Left lung (tissue), 10 donors: ENCODE results near the gene KIRREL1. TPM values are rescaled to one million over a fixed set of nuclear protein-coding genes. Genes with fewer than 3 reads are reported as not detected.

Source experiments
- ATAC-seq: fragments of 200-7000 bp; cut with Tn5 transposase; one replicate; pipeline ENCODE4 v1.9.1; 2020; ENCODE audit warnings: moderate library complexity
- DNase-seq, 4 donors: peaks; one replicate each; pipeline ENCODE4 v3.0.0-alpha.2; 2013 to 2020
- H3K27ac ChIP-seq, 2 donors: fragments of 200-600 bp; sonication (generic) in 1 of 2; one replicate each; pipeline versions ENCODE4 v1.5.0 to v1.8.0; 2020 to 2021
- H3K27me3 ChIP-seq, 2 donors: fragments of 200-600 bp; sonication (generic) in 1 of 2; one replicate each; pipeline versions ENCODE4 v1.5.0 to v1.8.0; 2020 to 2021
- H3K36me3 ChIP-seq, 2 donors: fragments of 200-600 bp; sonication (generic) in 1 of 2; one replicate each; pipeline versions ENCODE4 v1.5.0 to v1.8.0; 2020 to 2021
- H3K4me1 ChIP-seq, 2 donors: fragments of 200-600 bp; one replicate each; pipeline ENCODE4 v1.8.0; 2021
- H3K4me3 ChIP-seq, 2 donors: fragments of 200-600 bp; sonication (generic) in 1 of 2; one replicate each; pipeline versions ENCODE4 v1.5.0 to v1.8.0; 2020 to 2021; ENCODE audit warnings: mild to moderate bottlenecking in 1 of 2
- H3K9me3 ChIP-seq, 2 donors: fragments of 200-600 bp; sonication (generic) in 1 of 2; one replicate each; pipeline versions ENCODE4 v1.5.0 to v1.8.0; 2020 to 2021
- CTCF ChIP-seq, 2 donors: fragments of 200-600 bp; sonication (generic) in 1 of 2; IDR thresholded peaks; one replicate each; pipeline versions ENCODE4 v1.5.0 to v1.8.0; 2021; ENCODE audit warnings: antibody characterized with exemption in 2 of 2
- intact Hi-C, 2 donors: fragments of 100-400 bp; cut with DNase I; formaldehyde crosslinking; loops; one replicate each; pipeline versions ENCODE4 v1.11.2 to v1.14.2; 2022
- polyA plus RNA-seq, 6 donors: library from polyadenylated mRNA; unstranded; fragments of 120-200 nt; gene quantifications; one replicate each; pipeline ENCODE4 v1.2.1, GENCODE V29; 2013; ENCODE audit not compliant: insufficient read length in 6 of 6
- total RNA-seq, 2 donors: library from RNA; stranded (reverse); fragmentation: NEBNext Ultra II Directional; extraction: Animal tissue kit (Norgen Biotek cat#: 25700); gene quantifications; one replicate each; pipeline ENCODE4 v1.2.1, GENCODE V29; 2021
- donor health status: DM: no; HTN: yes; CAD: no.
- donor health status: DM: no; HTN: no; CAD: no.

KIRREL1 gene
- total and polyA plus RNA-seq, 8 donors: 44.6 to 67.6 (median 55.7) TPM

GRCh38 chr1:158007667-158008386 lies 14.4 kb downstream of the KIRREL1 start:
- H3K4me3 ChIP-seq: no peak overlapping the region

GRCh38 chr1:158008630-158009029 lies 15.2 kb downstream of the KIRREL1 start:
- no peak for TF ChIP-seq CTCF (IDR thresholded peaks at IDR 0.05)
- intact Hi-C loops: no loop called here
- no peak overlapping the region for H3K4me3 ChIP-seq
- peak overlapping the region; percentile 77 to 94 for H3K27ac ChIP-seq
- peaks cover 32 to 34% of the 10 kb centered on the region in 2 donors for H3K4me1 ChIP-seq
- H3K9me3 ChIP-seq: no peaks in the 10 kb centered on the region
- no peaks in the 10 kb centered on the region for H3K27me3 ChIP-seq
- H3K36me3 ChIP-seq: no peaks in the 10 kb centered on the region
- ATAC-seq: no peak
- no peak for DNase-seq

More at GRCh38 chr1:158007667-158008386, 14.4 kb downstream of the KIRREL1 start:
- TF ChIP-seq CTCF (IDR thresholded peaks at IDR 0.05): no peak
- Histone ChIP-seq H3K36me3 (no peaks in the 10 kb centered on the region), H3K27me3 (no peaks in the 10 kb centered on the region), H3K4me1 (peaks cover 32 to 35% of the 10 kb centered on the region in 2 donors), H3K27ac (peak overlapping the region; percentile 77 to 94), H3K9me3 (no peaks in the 10 kb centered on the region)
- intact Hi-C loops: no loop called here
- ATAC-seq (no peak), DNase-seq (no peak)

- no peaks in the 10 kb centered on the region for H3K36me3 ChIP-seq
- H3K27me3 ChIP-seq: no peaks in the 10 kb centered on the region
- H3K4me3 ChIP-seq: no peak overlapping the region
- H3K9me3 ChIP-seq: no peaks in the 10 kb centered on the region
- peak in 1 of 4 donors; percentile 54 for DNase-seq
- ATAC-seq: peak; percentile 28
- peak overlapping the region; percentile 77 to 94 for H3K27ac ChIP-seq
- intact Hi-C loops: no loop called here
- TF ChIP-seq CTCF (IDR thresholded peaks at IDR 0.05): no peak
- peaks cover 27 to 36% of the 10 kb centered on the region in 2 donors for H3K4me1 ChIP-seq
Measured at GRCh38 chr1:158011714-158012113, 18.3 kb downstream of the KIRREL1 start.

GRCh38 chr1:158013840-158014730 lies 20.6 kb downstream of the KIRREL1 start:
- Histone ChIP-seq H3K4me3 (no peak overlapping the region), H3K4me1 (peaks cover 30 to 44% of the 10 kb centered on the region in 2 donors), H3K9me3 (no peaks in the 10 kb centered on the region), H3K27me3 (no peaks in the 10 kb centered on the region), H3K27ac (peak overlapping the region in 1 of 2 donors; percentile 48), H3K36me3 (no peaks in the 10 kb centered on the region)
- no peak for TF ChIP-seq CTCF (IDR thresholded peaks at IDR 0.05)
- DNase-seq (peak in 1 of 4 donors; percentile 65), ATAC-seq (no peak)
- intact Hi-C loops: no loop called here
